NCI-H1105 (cell line): Measurements from ENCODE around the gene TMEM255A.
"Not testable (repeated sequence)": the region's sequence is repeated elsewhere in the genome, so short reads cannot be mapped to it uniquely, and the experiment has no call there.

Experiments used
- DNase-seq: peaks from one replicate; lab custom pipeline; 2025; lab: John Stamatoyannopoulos, UW

Gene TMEM255A

DNA sequence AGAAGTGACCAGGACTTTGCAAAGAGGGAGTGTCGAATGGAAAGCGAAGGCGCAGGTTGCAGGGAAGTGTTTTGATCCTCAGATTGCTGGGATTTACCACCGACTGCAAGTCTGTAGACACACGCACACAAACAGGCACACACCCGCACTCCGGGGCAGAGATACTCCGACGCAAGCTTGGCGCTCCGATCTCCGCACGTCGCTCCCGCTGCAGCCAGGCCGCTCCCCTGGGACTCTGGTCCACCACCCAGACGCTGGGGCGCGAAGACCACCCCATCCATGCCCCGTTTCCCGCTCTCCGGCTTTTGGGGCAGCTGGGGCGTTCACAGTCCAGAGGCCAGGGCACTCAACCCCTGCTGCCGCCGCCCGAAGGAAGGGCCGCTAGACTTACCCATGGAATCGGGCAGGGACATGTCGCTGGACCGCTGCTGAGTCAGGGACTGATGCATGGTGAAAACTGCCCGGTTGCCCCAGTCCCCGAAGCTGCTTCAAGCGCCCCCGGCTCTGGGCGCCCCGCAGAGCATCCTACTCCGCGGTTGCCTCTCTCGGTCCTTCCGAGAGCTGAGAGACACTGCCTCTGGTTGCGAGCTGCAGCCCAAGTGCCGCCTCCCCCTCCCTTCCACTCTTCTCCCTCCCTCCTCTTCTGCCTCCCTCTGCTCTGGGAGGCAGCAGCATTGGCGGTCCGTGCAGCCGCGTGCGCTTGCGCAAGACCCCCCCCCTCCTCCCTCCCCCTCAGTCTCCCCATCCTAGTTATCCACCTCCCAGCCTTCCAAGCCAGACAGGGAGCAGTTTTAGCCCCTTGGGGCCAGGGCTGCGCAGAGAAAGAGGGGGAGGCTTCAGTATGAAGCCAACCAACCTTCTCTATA lies at the start of gene TMEM255A:
TMEM255A (minus strand) TSS at position 601 of the 866 bp plus-strand sequence; CDS start at position 449, 152 bp downstream.
- peak; percentile 26 for DNase-seq

DNA sequence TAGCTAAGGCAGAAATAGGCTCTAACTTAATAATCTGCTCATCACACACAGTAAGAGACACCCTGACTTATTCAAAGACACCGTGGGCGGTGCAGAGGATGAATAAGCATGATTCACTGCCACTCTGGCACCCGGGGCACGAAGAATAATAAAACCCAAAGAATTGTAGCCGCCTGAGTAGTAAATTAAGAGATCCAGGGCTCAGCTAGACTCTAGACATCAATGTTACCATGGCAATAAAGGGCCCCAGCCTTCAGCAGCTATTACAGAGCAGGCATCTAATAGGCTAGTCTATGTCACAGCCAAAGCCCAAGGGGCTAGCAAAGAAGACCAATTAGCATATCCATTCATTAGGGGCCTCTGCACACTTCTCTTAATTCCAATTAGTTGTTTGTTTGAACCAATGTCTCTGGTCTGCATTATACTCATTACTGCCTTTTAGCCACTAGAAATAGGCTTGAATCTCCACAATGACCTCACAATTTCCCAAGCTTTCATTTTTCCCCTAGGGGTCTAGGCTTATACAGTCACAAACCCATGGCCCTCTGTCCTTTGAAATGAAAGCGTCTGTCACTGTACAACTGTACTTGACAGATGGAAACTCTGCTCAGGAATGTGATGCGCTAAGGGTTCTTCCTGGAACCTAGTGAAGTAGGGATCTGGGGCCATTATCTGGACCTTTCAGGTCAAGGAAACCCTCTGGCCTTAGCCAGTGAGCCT lies 47.6 kb upstream of the TMEM255A start:
- DNase-seq, result no peak

DNA sequence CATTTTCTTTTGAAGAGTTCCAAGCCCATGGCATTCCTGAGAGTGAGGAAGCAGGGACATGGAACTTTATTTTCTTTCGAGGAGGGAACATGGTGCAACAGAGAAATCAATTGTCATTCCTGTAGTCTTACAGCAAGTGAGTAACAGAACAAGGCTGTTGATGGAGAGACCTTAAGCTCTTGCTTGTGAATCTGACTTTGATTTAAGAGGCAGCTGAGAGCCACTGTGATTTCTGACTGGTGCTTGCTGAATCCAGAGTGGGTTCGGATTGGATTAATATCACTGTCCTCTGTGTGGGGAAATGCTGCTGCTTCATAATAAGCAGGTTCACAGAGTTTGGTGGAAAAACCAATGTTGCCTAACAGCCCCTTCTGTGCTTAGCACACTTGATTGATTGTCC lies 45.9 kb upstream of the TMEM255A start:
- no peak for DNase-seq

DNA sequence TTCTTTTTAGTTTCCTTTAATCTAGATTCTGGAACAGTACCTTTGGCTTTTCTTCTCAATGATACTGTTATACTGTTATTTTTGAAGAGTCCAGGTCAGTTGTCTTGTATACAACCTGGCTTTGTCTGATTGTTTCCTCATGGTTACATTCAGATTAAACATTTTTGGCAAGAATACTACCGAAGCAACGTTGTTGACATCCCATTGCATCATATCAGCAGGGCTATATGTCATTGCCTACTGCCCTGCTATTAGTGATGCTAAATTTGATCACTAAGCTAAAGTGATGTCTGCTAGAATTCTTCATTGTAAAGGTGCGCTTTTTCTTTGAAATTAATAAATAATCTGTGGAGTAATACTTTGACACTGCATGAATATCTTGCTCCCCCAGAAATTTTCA lies 44.8 kb upstream of the TMEM255A start:
- no peak for DNase-seq

DNA sequence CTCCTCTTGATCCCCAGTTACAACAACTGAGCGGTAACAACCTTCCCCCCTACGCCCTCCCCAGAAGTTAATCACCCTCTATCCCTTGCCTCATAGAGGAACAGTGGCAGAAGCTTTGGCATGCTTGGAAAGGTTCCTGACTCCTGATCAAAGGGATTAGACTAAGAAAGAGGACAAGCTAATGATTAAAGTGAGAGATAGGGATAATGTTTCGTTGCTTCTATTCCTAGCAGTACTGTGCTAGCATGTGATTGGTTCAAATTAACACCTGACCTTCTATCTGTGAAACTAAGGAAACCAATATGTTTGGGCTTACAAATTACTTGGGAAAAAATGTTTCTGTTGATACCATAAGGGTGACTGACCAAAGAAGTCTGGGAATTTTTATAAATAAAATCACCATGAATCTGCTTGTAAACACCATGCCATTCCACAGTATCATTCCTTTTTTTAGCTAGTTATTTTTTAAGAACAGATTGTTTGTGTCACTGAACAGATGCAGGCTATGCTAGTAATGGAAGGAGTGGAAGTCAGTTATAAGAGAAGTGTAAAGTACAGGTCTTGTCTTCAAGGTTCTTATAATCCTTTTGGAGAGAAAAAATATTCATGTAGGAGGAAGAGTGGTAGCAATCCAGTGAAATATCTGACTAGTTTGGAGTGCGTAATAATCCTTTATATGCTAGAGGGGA lies 39.3 kb upstream of the TMEM255A start:
- no peak for DNase-seq

DNA sequence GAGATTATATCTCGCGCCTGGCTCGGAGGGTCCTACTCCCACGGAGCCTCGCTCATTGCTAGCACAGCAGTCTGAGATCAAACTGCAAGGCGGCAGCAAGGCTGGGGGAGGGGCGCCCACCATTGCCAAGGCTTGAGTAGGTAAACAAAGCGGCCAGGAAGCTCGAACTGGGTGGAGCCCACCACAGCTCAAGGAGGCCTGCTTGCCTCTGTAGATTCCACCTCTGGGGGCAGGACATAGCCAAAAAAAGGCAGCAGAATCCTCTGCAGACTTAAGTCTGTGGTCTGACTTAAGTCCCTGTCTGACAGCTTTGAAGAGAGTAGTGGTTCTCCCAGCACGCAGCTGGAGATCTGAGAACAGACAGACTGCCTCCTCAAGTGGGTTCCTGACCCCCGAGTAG lies 33.3 kb upstream of the TMEM255A start:
- DNase-seq, result not testable (repeated sequence)

DNA sequence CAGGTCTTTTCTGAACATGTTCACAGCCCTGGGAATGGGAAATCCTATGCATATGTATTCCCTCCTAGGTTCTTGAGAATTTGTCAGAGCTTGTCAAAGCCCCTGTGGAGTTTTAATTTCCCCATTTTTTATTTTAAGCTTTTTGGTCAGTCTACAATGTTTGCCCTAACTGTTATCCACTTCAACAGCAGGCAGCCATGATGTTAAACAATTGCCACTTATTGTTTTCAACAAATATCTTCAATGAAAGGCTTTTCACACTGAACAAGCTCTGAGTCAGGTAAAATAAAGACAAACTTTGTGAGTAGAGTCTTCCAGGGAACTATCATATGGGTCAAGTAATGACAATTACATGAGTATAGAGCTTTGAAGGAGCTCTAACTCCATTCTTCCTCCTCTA lies 25.6 kb upstream of the TMEM255A start:
- DNase-seq, result no peak

DNA sequence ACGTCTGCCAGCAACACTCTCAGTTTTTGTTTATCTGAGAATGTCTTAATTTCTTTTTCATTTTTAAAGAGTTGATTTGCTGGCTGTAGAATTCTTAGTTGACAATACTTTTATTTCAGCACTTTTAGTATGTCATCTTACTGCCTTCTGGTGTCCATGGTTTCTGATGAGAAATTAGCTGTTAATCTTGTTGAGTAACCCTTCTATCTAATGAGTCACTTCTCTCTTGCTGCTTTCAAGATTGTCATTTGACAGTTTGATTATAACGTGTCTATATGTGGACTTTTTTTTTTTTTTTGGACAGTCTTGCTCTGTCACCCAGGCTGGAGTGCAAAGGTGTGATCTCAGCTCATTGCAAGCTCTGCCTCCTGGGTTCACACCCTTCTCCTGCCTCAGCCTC lies 24.0 kb upstream of the TMEM255A start:
- DNase-seq, result no peak

DNA sequence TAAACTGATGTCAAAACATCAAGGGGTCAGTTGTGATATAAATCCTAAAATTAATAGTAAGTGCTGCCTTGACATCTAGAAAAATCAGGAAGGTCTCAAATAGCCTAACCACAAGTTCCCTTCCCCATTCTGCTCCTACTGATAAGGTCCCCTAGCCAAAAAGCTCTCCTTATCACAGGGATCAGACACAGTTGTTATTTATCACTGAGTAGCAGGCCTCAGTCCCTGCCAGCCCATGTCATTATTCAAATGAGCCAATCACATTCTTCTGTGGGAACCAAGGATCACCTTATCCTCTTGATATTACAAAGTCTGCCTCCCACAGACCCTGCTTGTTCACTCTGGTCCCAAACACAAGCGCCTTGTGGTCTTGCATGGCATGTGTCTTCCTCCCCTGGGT lies 23.3 kb upstream of the TMEM255A start:
- DNase-seq, result no peak

DNA sequence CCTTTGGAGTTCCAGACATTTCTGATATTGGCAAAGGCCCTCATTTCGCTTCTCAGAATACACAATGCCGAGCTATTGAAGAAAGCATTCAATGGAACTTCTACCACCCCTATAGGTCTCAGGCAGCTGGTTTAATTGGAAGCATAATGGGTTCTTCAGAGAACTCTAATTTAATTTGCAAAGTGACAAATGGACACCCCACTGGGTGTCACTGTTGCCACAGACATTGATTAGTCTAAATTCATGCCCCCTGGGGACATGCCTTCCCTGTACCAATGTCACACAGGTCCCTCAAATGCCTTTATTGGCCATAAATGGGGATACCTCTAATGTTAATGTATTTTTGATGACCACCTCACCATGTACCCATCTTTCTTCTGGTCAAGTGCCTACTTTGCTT lies 22.9 kb upstream of the TMEM255A start:
- DNase-seq, result no peak

DNA sequence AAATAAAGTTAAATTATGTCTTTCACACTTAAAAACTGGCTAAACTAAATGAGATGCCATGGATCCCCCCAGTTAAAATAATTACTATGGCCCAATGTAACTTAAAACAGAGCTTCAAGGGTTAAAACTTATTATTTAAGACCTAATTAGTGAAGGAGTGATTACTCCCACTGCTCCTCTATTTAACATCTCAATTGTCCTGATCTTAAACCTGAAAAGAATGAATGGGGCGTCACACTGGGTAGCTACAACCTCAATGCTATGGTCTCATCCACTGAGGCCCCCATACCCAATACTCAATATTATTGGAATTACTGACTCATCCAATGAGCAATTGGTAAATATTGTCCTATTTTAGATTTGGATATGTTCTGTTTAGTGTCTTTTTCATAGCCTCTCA lies 21.1 kb upstream of the TMEM255A start:
- no peak for DNase-seq

DNA sequence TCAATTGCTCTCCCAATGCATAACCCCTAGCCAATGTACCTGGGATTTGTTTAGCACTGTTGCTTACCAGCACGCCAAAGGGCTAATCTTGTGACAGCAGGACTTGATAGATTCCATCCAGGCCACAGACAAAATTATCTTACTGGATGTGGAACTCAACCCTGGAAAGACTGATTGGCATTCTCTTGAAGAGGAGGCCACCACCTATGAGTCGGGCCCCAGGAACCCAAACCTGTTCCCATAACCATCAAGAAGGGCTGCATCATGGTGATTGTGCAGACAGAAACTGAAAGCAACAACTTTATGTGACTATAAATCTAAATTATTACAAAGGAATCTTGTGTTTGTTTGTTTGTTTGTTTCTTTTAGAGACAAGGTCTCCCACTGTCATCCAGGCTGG lies 19.9 kb upstream of the TMEM255A start:
- no peak for DNase-seq

DNA sequence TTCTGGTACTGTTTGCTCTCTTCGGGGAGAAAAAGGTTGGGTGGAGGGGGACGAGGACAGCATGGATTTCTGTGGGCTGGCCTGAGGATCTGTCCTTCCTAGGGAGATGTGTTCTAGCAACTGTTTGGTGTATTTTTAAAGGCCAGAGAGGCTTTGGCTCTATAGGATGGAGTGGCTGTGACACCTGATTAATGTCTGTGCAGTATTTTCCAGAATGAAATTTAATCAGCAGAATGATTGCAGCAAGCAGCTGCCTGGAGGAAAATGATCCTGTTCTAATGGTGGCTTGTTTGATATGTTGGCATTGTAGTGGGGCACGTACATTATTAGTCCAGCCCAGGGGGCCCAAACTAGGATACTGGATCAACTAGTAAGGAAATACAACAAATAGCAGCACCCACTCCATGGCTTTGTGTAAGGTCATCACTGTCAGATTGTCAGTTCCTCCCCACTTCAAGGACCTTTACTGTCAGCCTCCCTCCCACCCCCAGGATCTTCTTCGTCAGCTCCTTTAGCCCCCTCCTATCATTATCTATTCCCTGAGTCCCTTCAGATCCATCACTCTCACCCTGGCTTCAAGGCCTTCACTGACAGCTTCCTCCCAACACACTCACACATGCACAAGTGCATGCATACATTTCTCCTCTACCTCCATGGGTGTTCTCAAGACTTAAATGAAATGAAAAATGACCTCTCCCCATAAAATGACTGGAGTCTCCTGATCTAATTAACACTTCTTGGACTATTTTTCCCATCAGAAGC lies 10.4 kb upstream of the TMEM255A start:
- no peak for DNase-seq

DNA sequence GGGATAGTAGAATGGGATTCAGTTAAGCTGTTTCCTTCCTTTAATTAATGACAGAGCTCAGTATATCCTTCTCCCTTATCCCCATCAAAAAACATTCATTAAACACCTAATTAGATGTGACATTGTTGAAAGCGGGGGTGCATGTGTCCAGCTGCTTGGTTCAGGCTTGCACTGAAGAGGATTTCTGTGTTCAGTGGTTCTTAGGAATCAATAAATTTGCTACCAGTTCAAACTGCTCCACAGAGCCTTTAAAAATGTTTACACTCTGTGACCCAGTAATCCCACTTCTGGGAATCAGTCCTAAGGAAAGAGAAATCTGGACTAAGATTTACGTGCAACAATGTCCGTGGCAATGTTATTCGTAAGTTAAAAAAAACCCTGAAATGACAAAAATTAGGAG lies 7.2 kb upstream of the TMEM255A start:
- DNase-seq, result no peak

DNA sequence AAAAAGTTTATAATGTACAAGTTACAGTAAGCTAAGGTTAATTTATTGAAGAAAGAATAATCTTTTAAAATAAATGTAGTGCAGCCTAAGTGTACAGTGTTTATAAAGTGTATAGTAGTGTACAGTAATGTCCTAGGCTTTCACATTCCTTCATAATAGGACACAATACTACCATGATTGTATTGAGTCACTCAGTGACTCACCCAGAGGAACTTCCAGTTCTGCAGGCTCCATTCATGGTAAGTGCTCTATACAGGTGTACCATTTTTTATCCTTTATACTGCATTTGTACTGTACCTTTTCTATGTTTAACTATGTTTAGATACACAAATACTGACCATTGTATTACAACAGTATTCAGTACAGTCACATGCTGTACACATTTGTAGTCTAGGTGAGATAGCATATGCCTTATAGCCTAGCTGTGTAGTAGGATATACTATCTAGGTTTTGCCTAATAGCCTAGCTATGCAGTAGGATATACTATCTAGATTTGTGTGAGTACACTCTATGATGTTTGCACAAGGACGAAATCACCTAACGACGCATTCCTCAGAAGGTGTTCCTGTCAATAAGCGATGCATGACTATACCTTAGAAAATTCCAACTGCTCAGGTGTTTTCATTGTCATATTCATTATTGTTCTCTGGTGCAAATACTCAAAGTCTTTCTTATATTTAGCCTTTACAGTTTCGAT lies 5.5 kb upstream of the TMEM255A start:
- DNase-seq, result no peak

DNA sequence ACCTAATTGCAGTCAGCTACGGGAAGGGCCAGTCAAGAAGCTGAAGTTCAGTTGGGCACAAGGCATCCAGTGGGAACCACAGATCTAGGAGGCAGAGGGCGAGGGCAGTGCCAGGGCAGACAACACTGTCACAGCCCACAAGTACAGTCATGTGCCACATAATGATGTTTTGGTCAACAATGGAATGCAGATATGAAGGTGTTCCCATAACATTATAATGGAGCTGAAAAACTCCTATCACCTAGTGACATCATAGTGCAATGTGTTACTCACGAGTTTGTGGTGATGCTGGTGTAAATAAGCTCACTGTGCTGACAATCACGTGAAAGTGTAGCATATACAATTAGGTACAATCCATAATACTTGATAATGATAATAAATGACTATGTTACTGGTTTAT lies 4.5 kb upstream of the TMEM255A start:
- no peak for DNase-seq

DNA sequence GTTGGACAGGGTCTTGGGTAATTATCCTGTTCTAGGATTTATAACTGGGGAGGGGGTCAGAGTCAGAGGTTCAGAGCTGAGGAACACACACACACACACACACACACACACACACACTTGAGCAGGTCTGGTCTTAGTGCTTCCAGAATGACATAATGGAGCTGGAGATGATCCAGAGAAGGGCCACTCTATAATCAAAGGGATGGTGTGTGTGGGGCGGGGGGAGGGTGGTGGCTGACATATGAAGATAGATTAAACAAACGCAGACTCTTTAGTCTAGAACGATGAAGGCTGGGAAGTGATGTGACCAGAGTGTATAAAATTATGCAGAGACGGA lies 434 bp upstream of the TMEM255A start:
- DNase-seq, result peak; percentile 30

DNA sequence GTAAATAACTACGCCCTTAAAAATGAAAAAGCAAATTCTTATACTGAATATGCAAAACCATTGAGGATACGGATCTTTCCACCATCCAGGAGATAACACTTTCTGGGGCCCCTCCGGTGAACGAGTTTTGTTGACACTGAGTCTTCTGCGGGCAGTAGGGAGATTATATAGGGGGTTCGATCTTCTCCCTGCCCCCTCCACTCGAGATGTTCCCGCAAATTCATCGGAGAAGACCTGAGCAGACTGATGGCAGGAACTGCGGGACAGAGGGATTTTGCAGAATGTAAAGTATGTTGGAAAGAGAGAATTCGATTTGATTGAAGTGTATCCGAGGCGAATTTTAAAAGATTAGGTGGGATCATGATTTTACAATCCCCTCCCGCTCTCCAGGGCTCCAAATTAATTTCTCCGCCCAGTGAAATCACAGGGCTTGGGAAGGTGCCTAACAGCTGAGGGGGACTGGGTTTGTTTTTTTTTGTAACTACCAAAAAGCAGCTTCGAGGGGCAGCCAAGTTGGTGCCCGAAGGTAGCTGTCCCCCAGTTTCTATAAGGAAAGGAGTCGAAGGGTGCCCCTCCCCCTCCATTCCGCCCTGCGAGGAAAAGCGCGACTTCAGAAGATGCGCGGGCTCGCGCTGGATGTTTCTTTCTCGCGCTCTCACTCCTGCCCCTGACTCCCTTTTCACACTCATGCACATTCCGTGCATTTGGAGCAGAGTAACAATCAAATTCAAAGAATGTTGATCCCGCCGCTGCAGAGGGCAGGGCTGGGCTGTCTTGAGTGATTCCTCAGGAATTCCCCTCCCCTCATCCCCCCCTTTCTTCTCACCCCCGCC lies 1.2 kb downstream of the TMEM255A start:
- DNase-seq, result no peak

DNA sequence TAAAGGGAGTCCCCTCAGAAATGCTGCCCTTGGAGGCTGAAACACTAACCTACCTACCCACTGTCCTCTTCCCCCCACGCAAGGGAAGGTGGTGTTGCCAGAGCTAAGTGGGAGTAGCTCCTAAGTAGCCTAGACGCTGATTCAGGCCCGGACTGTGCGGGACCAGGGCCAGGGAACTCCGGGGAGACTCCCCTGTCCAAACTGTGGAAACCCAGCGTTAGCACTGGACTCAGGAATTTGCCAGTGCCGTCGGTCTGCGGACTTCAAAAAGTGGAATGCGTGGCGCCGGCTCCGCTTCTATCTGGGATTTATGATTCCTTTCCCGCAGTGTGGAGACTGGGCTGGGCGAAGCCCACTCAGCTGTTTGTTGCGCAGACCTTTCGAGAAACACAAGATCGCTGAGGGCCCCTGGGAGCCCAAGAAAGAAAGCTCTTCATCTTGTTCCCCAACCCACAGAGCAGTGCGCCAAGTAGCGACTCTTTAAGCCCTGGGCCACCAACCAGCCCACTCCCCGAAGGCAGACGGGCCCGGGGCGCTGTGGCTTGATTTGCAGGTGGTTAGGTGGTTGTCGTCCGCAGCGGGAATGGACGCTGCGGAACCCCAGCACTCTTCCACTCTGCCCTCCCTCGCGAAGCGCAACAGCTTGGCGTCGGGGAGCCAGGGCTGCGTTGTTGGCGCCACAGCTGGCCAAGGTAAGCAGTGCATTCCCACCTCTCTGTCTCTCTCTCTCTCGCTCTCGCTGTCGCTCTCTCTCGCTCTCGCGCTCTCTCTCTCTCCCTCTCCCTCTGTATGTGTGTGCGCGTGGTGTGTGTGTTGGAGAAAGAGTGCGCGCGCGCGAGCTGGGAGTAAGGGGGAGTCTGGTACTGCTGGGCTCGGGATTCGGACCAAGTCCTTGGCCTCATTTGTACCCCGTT lies 2.0 kb downstream of the TMEM255A start:
- DNase-seq, result peak; percentile 59

DNA sequence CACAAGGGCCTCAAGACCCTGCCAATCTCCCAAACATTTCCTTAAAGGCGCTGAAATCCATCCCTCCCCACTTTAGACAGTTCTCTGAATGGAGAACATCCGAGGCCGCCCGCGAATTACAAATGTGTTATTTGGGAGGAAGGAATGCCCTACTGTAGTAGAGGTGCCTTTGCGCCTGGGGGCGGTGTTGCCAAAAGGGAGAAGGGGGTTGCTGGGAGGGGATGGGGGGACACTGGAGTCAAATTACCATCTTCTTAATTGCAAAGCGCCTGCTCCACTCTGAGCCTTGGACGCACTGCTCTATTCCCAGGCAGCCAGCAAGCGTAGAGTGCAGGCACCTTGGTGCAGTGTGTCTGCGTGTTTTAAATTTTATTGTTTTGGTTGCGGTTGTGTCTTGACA lies 2.7 kb downstream of the TMEM255A start:
- DNase-seq, result peak; percentile 24
